SH-SY5Y (cell line): ENCODE results near the gene NOTUM.

ENCODE experiments used
- GATA2 ChIP-seq: IDR thresholded peaks from 2 replicates; pipeline ENCODE4 v1.6.1; 2011; ENCODE audit warnings: mild to moderate bottlenecking, low read depth, low read length
- GATA3 ChIP-seq: IDR thresholded peaks from 2 replicates; pipeline ENCODE4 v1.6.1; 2011; ENCODE audit warnings: low read depth, mild to moderate bottlenecking, low read length, moderate library complexity

- no peak for TF ChIP-seq GATA3
- TF ChIP-seq GATA2 = no peak
Measured at GRCh38 chr17:81932333-81932983, 28.5 kb downstream of the NOTUM start.
